Activated CD8-positive, alpha-beta memory T cell treated with anti-CD3 and anti-CD28 coated beads for 4 hours (primary cell): Measurements from ENCODE around the gene SCN11A.
"Not testable (repeated sequence)": the region's sequence is repeated elsewhere in the genome, so short reads cannot be mapped to it uniquely, and the experiment has no call there.

ENCODE experiments used
- DNase-seq, 2 donors: peaks; one replicate each; pipeline ENCODE4 v3.0.0-alpha.2; 2020; ENCODE audit warnings: low read depth in 2 of 2

The SCN11A gene

DNA sequence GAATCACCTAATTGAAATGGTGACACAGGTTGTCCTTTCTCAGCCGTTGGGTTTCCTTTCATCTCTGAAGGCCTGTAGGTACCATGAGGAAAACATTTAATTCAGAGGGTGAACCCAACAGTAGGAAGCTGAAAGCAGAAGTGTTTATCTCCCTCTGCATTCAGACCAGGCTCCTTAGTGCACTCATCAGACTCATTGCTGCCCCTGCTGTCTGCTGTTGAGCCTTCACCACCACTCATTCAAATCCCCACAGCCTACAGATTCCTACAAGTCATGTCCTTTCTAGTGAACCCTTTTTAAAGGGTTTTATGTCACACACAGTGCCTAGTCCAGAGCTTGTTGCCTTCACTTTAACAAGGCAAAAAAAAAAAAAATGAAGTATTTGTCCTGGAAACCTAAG lies 13.5 kb upstream of the SCN11A start:
- no peak for DNase-seq

DNA sequence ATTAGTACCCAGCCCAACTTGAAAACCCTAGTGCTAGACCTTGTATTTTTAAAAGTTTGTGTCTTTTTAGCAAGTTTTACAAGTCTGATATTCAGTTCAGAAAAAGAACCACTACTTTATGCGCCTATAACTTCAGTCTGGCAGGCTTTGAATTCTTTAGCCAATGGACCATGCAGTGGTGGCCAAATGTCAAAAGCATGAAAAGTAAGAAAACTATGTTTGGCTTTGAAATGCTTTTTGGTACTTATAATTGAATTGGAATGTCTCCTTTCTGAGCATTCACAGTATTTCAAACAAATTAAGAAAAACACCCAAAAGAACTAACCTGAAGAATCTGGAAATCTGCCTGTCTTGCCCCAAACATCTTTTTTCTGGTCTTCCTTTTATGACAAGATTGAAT lies 12.9 kb upstream of the SCN11A start:
- DNase-seq = no peak

DNA sequence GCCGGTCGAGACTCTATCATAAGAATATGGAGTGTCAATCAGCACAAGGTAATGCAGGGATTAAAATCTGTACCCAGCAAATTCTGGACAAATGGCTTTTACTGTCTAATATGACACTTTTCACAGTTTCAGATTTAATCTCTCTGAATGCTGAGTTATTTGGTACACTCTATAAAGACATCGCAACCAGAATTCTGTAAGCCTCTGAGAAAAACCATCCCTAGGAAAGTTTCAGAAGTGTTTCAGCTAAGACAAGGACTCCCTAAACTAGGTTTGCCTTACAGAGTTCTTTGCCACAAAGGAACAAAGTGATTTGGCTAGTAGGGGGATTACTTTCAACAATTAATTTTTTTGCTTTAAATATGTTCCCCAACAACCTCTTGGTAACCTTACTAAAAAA lies 11.4 kb upstream of the SCN11A start:
- DNase-seq = no peak

DNA sequence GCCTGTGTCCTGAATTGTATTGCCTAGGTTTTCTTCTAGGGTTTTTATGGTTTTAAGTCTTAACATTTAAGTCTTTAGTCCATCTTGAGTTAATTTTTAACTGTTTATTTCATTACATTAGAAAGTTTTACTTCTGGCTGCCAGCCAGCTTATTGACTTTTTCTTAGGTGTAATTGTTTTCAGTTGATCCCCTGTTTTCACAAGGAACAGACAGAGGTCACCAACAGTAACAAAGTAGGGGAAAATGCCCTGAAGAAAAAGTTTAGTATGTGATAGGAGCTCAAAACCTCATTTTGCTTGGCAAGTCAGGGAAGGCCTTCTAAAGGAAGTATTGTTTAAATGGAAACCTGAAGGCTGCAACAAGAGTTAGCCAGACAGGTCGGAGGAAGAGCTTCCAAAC lies 10.4 kb upstream of the SCN11A start:
- no peak for DNase-seq

DNA sequence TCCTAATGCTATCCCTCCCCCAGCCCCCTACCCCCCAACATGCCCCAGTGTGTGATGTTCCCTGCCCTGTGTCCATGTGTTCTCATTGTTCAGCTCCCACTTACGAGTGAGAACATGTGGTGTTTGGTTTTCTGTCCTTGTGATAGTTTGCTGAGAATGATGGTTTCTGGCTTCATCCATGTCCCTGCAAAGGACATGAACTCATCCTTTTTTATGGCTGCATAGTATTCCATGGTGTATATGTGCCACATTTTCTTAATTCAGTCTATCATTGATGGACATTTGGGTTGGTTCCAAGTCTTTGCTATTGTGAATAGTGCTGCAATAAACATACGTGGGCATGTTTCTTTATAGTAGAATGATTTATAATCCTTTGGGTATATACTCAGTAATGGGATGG lies 9.5 kb upstream of the SCN11A start:
- DNase-seq = not testable (repeated sequence)

- DNase-seq = no peak
These were observed 4.4 kb upstream of the SCN11A start for GRCh38 chr3:39056151-39056550.

DNA sequence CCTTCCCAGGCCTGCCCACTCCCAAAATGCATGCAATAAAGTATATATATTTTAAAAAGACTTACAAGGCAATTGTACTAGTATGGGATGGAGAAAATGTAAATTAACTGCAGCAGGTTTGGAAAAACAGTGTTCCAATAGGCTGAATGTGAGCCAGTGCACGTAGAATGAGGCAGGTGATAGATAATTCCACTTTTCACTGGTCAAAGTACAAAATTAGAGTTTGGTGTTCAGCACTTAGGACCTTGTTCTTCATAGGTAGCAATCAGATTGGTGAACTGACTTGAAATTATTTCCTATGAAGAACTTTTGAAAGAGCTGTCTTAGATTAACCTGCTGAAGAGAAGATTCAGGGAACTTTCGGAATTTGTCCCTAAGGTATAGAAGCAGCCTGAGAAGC lies 2.0 kb upstream of the SCN11A start:
- DNase-seq = no peak

GRCh38 chr3:39052583-39052982 lies 839 bp upstream of the SCN11A start:
- DNase-seq = no peak

GRCh38 chr3:39050029-39050428 lies 1.7 kb downstream of the SCN11A start:
- no peak for DNase-seq

GRCh38 chr3:39038165-39038564 lies 13.6 kb downstream of the SCN11A start:
- DNase-seq = no peak

DNA sequence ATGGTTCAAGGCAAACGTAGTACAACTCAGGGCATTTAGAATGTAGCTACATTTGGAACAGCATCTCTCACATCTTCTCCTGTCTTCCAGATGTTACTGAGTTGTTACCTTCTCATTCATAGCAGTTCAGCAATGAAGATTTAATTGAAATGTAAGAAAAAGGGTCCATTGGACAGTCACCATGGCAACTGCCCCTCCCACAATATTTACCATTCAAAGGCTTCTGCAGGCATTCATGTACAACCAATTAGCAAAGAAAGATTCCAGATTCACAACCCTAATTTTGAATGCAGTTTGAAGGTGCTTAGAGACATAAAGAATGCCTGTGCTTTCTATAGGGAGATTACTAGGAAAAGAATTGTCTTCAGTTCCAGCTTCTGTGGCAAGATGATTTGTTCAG lies 22.2 kb downstream of the SCN11A start:
- DNase-seq = no peak

DNA sequence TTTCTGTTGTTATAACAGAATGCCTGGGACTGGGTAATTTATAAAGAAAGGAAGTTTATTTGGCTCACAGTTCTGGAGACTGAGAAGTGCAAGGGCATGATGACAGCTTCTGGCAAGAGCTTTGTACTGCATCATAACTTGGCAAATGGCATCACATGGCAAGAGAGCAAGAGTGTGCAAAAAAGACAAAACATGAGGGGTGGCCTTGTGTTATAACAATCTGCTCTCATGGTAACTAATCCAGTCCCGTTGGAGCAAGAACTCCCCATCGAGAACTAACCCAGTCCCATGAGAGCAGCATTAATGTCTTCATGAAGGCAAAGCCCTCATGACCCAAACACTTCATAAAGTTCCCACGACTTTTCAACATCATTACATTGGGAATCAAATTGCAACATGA lies 23.2 kb downstream of the SCN11A start:
- no peak for DNase-seq

- DNase-seq = no peak
These were observed 26.3 kb downstream of the SCN11A start for GRCh38 chr3:39025222-39025970.

DNA sequence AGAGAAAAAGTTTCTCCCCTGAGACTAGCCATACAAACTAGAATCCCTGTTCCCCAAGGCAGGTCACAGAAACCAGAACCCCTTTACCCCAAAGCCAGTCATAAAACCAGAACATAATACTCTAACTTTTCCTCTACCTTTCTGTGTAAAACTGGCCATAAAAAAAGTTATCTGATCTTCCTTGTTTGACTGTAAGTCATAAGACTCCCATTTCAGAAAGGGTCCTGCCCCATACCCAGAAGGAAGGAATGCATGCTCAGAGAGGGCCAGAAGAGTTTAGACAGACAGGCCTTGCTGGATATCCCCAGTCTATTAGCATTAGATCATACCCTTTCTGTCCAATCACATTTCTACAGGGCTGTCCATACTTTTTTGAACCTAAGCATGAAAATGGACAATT lies 27.2 kb downstream of the SCN11A start:
- DNase-seq = no peak

GRCh38 chr3:39022286-39022630 lies 29.5 kb downstream of the SCN11A start:
- DNase-seq = no peak

- DNase-seq = no peak
These were observed 30.1 kb downstream of the SCN11A start for GRCh38 chr3:39021465-39022285.

DNA sequence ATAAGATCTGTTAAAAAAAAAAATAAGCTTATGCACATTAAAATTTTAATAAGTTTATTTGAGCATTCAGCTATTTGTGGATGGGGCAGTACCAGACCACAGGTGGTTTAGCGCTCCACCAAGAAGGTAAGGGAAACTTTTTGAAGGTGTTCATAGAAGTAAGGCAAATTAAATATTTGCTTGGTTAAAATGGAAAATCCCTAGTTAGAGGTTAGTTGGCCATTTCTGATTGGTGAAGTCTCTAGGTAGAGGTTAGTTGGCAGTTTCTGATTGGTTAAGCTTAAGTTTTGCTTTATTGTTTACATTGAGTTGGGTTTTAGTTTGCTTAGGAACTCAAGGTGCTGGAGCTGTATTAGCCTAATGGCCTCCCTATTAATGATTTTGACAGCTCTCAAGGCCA lies 30.7 kb downstream of the SCN11A start:
- no peak for DNase-seq

- DNase-seq = no peak
These were observed 32.4 kb downstream of the SCN11A start for GRCh38 chr3:39019299-39019698.

GRCh38 chr3:39015418-39015817 lies 36.3 kb downstream of the SCN11A start:
- no peak for DNase-seq

DNA sequence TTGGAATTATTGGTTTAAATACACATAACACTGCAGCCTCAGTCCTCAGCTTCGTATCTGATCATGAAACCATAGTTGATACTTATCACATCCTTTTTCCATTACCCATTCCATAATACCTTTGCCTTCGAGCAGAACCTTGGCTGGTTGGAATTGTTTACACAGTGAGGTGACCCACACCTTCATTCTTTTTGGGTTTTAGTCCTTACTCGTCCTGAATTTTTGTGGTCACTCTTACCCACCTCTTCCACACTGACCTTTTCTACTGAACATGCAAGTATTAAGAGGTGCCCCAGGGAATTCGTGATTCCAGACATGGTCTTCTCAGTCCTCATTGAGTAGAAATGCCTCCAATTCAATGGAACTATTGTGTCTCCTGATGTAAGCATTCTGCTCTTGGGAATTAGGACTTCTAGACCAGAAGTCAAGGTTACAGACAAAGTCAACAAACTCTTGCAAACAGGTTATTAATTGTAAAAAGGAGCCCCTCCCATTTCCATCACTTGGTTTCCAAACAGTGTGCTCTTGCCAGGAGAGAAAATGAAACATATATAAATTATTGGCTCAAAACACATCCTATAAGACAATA lies 37.7 kb downstream of the SCN11A start:
- no peak for DNase-seq

GRCh38 chr3:39013289-39013688 lies 38.5 kb downstream of the SCN11A start:
- no peak for DNase-seq

DNA sequence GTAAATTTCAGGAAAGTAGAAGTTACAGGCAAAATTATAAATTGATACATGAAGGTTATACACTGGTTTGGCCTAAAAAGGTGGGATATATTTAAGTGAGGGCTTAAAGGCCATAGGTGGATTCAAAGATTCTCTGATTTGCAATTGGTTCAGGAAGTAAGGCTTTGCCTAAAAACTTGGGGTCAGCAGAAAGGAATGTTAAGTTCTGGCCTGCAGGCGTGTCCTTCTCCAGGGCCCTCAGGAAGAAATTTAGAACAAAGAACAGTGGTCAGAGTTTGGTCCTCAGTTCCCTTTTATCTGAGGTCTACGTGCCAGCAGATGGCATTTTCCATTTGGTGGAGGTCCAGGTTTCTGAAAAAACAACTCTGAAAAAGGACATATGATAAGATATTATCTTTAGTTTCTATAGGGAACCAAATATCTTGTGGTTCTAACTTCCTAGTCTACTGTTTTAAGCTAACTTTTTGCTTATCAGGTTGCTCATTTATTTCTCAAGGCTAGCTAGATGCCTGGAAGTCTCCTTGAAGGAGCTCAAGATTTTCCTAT lies 40.5 kb downstream of the SCN11A start:
- DNase-seq = no peak

- DNase-seq = no peak
These were observed 46.4 kb downstream of the SCN11A start for GRCh38 chr3:39005295-39005694.
